Measurements from ENCODE around the gene SHISAL1. TPM values are rescaled to one million over a fixed set of nuclear protein-coding genes. Genes with fewer than 3 reads are reported as not detected.
A peak's percentile ranks its signal among the peaks of the same experiment; 100 is the strongest.

Gene SHISAL1
- total RNA-seq, 1 donor from 2014 or later: 7.6 TPM

DNA sequence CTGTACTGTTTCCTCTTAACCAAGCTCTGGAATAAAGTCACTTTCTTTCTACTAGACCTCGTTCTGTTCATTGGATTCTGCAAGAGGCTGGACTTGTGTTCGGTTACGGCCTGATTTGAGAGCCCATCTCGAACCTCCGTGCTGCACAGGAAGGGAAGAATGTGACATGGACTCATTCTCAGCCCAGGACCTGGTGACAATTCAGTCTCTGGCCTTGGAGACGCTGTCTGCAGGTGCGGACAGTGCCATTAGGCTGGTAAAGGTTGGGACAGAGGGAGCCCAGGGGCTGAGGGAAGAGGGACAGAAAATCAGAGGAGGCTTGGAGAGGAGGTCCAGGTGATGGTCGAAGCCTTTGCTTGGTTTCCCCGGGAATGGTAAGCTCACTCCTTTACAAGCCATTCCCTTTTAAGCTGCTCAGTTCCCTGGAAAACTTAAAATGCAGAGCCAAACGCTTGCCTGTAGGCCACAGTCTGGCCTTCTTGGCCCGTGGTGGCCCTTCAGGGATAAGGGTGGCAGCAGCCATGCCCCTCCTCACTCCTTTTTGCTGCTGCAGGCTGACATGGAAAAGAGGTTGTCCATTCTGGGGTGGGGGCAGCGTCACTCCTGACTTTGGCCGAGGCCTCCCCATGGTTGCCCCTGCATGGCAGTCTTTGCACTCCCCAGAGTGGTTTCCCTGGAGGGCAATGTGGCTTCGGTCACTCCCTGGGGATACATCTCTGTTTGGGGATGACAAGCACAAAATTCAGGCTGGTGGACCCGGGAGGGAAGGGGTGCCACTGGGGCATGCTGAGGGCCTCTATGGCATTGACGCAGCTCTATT, 52.3 kb downstream of the SHISAL1 start:
- peak in 1 of 2 donors; percentile 67 for DNase-seq (ENCODE audit: extremely low spot score in 2 of 2)
- Histone ChIP-seq H3K27me3 (no peaks in the 10 kb centered on the region), H3K36me3 (no peaks in the 10 kb centered on the region), H3K9me3 (no peaks in the 10 kb centered on the region), H3K4me1 (no peaks in the 10 kb centered on the region), H3K4me3 (no peak overlapping the region), H3K27ac (no peak overlapping the region)
- TF ChIP-seq POLR2A (IDR thresholded peaks at IDR 0.05): no peak
- no peak for TF ChIP-seq POLR2AphosphoS5 (IDR thresholded peaks at IDR 0.05; ENCODE audit: insufficient read depth in 1 of 2, low read depth in 1 of 2)
- TF ChIP-seq, protein P1, sequence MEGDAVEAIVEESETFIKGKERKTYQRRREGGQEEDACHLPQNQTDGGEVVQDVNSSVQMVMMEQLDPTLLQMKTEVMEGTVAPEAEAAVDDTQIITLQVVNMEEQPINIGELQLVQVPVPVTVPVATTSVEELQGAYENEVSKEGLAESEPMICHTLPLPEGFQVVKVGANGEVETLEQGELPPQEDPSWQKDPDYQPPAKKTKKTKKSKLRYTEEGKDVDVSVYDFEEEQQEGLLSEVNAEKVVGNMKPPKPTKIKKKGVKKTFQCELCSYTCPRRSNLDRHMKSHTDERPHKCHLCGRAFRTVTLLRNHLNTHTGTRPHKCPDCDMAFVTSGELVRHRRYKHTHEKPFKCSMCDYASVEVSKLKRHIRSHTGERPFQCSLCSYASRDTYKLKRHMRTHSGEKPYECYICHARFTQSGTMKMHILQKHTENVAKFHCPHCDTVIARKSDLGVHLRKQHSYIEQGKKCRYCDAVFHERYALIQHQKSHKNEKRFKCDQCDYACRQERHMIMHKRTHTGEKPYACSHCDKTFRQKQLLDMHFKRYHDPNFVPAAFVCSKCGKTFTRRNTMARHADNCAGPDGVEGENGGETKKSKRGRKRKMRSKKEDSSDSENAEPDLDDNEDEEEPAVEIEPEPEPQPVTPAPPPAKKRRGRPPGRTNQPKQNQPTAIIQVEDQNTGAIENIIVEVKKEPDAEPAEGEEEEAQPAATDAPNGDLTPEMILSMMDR (IDR thresholded peaks at IDR 0.05): no peak
- intact Hi-C loops (cut with DNase I): no loop called here

DNA sequence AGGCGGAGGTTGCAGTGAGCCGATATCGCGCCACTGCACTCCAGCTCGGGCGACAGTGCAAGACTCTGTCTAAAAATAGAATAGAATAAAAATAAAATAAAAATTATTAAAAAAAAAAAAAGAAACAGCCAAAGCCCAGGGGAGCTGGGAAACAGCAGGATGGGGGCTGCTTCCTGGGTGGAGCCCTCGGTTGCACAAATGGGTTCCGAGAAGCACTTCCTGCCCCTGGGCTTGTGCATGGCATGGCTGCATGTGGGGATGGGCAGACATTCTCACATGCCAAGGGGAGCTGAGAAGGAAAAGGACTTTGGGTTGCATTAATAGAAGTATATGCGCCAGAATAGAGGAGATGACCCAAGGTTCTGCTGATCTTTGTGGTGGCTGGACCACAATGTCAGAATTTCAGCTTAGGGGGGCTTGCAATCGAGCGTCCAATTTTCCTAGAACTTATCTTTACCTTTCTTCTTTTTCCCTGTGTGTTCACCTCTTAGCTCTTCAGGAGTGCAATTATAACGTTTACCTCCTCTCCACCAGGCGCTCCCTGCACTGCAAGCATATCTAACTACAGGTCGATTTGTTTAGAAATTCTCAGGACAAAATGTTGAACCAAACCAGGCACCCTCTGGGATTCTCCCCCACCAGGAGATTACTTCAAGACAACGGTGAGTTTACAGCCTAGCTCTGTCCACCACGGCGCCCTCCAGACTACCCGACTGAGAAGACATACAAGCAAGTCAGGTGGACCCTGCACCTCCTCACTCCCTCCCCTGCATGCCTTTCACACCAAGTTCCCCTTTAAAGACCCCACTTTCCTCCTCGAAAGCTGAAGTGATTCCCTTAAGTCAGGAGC, 53.2 kb downstream of the SHISAL1 start:
- TF ChIP-seq, protein P1 (IDR thresholded peaks at IDR 0.05): no peak
- TF ChIP-seq POLR2AphosphoS5 (IDR thresholded peaks at IDR 0.05; ENCODE audit: insufficient read depth in 1 of 2, low read depth in 1 of 2) (no peak), POLR2A (IDR thresholded peaks at IDR 0.05) (no peak)
- Histone ChIP-seq H3K27me3 (no peaks in the 10 kb centered on the region), H3K36me3 (no peaks in the 10 kb centered on the region), H3K27ac (no peak overlapping the region), H3K4me3 (no peak overlapping the region), H3K9me3 (no peaks in the 10 kb centered on the region), H3K4me1 (no peaks in the 10 kb centered on the region)
- peak in 1 of 2 donors; percentile 72 for DNase-seq (ENCODE audit: extremely low spot score in 2 of 2)
- intact Hi-C loops (cut with DNase I): no loop called here

DNA sequence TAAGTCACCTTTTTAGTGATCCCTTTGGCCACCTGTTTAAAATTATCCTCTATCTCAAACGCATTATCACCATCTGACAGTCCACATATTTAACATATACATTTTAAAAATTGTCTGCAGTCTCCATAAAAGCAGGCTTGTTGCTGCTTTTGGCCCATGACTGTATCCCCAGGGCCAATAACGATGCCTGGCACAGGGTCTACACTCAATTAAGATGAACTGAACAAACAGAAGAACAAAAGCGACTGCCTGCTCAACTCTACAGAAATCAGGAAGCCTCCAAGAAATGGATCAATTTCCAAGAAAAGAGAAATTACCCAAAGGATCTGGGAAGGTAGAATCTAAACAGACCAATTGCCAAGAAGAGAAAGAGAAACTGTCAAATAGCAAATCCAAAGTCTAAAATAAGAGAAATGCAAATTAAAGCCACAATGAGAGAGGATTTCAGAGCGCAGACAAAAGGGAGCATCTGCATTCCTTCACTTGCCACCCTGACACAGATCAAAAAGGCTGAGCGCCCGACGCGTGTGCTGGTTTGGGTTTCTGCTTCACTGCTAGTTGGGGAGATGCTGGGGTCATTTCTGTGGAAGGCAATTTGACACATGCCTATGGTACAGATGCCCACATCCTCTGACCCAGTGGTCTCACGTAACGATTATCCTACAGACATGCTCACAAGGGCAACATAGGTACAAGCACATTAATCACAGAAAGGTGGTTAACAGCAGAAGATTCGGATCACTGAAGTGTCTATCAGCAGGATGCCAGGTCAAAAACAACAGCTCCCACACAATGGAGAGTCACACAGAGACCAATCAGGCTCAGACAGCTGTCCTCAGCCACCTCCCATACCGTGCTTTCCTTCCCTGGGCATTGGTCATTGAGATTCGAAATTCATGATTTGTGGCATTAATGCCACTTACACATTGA, 55.9 kb downstream of the SHISAL1 start:
- intact Hi-C loops (cut with DNase I): no loop called here
- H3K36me3 ChIP-seq: no peaks in the 10 kb centered on the region
- H3K9me3 ChIP-seq: no peaks in the 10 kb centered on the region
- no peak overlapping the region for H3K4me3 ChIP-seq
- peak in 1 of 2 donors; percentile 31 for DNase-seq (ENCODE audit: extremely low spot score in 2 of 2)
- H3K27me3 ChIP-seq: no peaks in the 10 kb centered on the region
- no peaks in the 10 kb centered on the region for H3K4me1 ChIP-seq
- H3K27ac ChIP-seq: no peak overlapping the region
- TF ChIP-seq, protein P1 (IDR thresholded peaks at IDR 0.05): no peak
- TF ChIP-seq POLR2A (IDR thresholded peaks at IDR 0.05): no peak
- TF ChIP-seq POLR2AphosphoS5 (IDR thresholded peaks at IDR 0.05; ENCODE audit: insufficient read depth in 1 of 2, low read depth in 1 of 2): no peak

DNA sequence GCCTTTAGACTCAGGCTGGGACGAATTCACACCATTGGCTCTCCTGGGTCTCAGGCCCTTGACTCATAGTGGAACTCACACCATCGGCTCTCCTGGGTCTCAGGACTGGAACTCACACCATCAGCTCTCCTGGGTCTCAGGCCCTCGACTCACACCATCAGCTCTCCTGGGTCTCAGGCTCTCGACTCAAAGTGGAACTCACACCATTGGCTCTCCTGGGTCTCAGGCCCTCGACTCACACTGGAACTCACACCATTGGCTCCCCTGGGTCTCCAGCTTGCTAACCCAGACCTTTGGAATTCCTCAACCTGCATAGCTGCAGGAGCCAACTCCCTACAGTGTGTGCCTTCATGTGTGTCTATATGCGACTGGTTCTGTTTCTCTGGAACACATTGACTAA, 56.7 kb downstream of the SHISAL1 start:
- Histone ChIP-seq H3K27ac (no peak overlapping the region), H3K27me3 (no peaks in the 10 kb centered on the region), H3K36me3 (no peaks in the 10 kb centered on the region), H3K4me1 (no peaks in the 10 kb centered on the region), H3K4me3 (no peak overlapping the region), H3K9me3 (no peaks in the 10 kb centered on the region)
- TF ChIP-seq, protein P1 (IDR thresholded peaks at IDR 0.05): no peak
- TF ChIP-seq POLR2AphosphoS5 (IDR thresholded peaks at IDR 0.05; ENCODE audit: insufficient read depth in 1 of 2, low read depth in 1 of 2): no peak
- intact Hi-C loops (cut with DNase I): no loop called here
- peak; percentile 62 to 67 for DNase-seq (ENCODE audit: extremely low spot score in 2 of 2)
